ENCODE data around the gene TRERF1. TPM values are rescaled to one million over a fixed set of nuclear protein-coding genes. Genes with fewer than 3 reads are reported as not detected.

Gene TRERF1
- total RNA-seq, 4 donors from 2014 or later: 6.9 to 12.1 (median 8.8) TPM

DNA sequence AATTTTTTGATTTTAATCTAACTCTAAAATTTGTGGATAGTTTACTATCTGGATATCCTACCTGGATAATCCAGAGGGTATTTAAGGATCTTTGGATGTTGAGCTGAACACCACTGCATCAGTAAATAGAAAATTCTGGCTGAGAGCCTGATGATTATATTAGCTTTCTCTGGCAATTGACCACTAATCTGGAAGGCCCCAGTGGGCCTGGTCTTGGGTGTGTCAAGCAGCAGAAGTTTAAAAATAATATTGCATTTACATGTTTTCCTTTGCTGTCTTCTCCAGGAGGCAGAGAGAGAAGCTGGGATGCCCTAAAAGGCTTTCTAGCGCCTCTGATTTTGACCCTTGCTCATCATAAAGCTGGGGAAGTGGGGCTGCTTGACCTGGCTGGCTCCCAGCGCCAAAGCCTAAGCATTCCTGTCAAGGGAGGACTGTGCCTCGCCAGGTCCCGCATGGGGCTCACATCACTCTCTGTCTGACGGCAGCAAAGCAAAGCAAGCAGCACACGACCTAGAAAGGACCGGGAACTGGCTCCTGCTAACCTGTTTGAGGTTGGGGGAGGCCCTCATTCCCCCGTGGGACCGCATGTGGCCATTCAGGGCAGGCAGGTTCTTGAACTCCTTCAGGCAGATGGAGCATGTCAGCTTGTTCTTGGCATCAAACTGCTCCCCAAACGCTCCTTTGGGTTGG is 187.4 kb downstream of the TRERF1 start:
- no peak overlapping the region for H3K4me3 ChIP-seq (ENCODE audit: low read depth, poor library complexity, severe bottlenecking)
- 50 to 57% methylated on average over 10 of the region's 10 CpGs for WGBS, 2 donors
- DNase-seq (ENCODE audit: low spot score in 2 of 2): peak in 1 of 2 donors; percentile 67
- TF ChIP-seq POLR2A (IDR thresholded peaks at IDR 0.05): no peak
- TF ChIP-seq, protein P1, sequence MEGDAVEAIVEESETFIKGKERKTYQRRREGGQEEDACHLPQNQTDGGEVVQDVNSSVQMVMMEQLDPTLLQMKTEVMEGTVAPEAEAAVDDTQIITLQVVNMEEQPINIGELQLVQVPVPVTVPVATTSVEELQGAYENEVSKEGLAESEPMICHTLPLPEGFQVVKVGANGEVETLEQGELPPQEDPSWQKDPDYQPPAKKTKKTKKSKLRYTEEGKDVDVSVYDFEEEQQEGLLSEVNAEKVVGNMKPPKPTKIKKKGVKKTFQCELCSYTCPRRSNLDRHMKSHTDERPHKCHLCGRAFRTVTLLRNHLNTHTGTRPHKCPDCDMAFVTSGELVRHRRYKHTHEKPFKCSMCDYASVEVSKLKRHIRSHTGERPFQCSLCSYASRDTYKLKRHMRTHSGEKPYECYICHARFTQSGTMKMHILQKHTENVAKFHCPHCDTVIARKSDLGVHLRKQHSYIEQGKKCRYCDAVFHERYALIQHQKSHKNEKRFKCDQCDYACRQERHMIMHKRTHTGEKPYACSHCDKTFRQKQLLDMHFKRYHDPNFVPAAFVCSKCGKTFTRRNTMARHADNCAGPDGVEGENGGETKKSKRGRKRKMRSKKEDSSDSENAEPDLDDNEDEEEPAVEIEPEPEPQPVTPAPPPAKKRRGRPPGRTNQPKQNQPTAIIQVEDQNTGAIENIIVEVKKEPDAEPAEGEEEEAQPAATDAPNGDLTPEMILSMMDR (IDR thresholded peaks at IDR 0.05): no peak
- intact Hi-C loops (cut with DNase I; ENCODE audit: low total_unique reads): loop anchor here (10.0 kb wide), 1 partner anchor 250 kb away; no protein-coding TSS in a partner anchor

DNA sequence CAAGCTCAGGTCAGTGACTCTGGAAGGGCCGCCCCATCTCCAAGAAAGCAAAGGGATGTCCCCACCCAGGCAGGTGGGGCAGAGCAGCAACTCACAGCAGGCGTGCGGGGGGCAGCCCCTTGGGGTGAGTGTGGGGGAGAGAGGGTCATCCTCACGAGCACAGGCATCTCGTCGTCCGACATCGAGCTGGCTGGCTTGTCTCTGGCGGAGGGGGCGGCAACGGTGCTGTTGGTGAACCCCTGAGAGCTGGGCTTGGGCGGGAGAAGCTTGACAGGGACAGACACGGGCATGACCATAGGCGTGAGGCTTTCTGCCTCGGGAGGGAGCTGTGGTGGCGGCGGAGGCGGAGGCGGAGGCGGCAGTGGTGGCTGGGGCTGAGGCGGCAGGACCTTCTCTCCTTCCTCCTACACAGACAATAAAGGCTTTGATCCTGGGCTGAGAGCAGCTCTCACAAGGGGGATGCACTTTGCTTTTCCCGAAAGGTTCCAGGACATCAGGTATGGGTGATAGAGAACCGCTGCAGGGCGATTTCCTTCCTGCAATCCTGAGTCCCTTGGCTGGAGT is 188.5 kb downstream of the TRERF1 start:
- TF ChIP-seq POLR2A (IDR thresholded peaks at IDR 0.05): no peak
- TF ChIP-seq, protein P1 (IDR thresholded peaks at IDR 0.05): no peak
- WGBS, 2 donors: 86 to 88% methylated on average over 22 to 24 of the region's 24 CpGs
- intact Hi-C loops (cut with DNase I; ENCODE audit: low total_unique reads): loop anchor here (10.0 kb wide), 1 partner anchor 252 kb away; no protein-coding TSS in a partner anchor
- no peak overlapping the region for H3K4me3 ChIP-seq (ENCODE audit: low read depth, poor library complexity, severe bottlenecking)
- DNase-seq (ENCODE audit: low spot score in 2 of 2): peak in 1 of 2 donors; percentile 70

DNA sequence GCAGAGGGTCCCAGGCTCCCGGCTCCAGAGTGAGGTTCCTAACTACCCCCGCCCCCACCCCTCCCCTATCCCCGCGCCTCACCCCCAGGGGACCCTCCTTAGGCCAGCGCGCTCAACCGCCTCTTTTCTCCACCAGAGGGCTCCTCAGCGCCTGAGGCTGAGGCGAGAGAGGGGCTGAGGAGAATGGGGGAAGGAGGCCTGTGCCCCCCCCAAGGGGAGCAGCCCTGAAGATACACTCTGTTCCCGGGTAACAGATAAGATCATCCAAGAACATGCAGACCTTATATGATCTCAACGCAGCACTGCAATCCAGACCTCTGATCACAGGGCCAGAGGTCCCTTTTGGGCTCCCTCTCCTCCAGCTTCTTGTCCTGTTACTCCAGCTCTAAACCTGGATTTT is 190.8 kb downstream of the TRERF1 start:
- WGBS, 2 donors: 50 to 58% methylated on average over 11 of the region's 11 CpGs
- intact Hi-C loops (cut with DNase I; ENCODE audit: low total_unique reads): loop anchor here (10.0 kb wide), 1 partner anchor 254 kb away; no protein-coding TSS in a partner anchor
- DNase-seq (ENCODE audit: low spot score in 2 of 2): peak in 1 of 2 donors; percentile 82
- H3K4me3 ChIP-seq (ENCODE audit: low read depth, poor library complexity, severe bottlenecking): no peak overlapping the region
- TF ChIP-seq, protein P1 (IDR thresholded peaks at IDR 0.05): no peak
- TF ChIP-seq POLR2A (IDR thresholded peaks at IDR 0.05): no peak

DNA sequence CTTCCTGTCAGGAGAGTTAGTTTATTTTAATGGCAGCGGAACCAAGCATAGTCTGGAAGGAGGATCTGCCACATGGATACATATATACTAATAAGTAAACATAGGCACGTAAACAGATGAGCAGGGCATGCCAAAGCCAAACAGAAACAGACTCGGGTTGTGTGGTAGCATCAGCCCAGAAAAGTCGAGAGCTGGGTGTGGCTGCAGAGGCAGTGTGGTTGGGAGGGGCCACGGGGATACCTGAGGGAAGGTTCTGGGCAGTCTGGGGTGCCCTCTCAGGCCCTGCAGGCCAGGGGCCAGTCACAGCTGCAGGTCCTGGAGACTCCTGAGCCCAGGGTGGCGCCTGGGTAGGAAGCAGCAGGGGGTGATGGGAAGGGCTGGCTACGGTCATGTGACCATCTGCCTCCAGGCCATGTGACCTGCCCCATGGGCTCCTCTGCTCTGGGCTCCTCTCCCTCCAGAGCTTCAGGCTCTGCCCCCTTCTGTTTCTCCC is 191.3 kb downstream of the TRERF1 start:
- 57 to 64% methylated on average over 7 of the region's 7 CpGs for WGBS, 2 donors
- H3K4me3 ChIP-seq (ENCODE audit: low read depth, poor library complexity, severe bottlenecking): no peak overlapping the region
- no peak for TF ChIP-seq POLR2A (IDR thresholded peaks at IDR 0.05)
- TF ChIP-seq, protein P1 (IDR thresholded peaks at IDR 0.05): no peak
- peak in 1 of 2 donors; percentile 80 for DNase-seq (ENCODE audit: low spot score in 2 of 2)
- intact Hi-C loops (cut with DNase I; ENCODE audit: low total_unique reads): loop anchor here (10.0 kb wide), 1 partner anchor 254 kb away; no protein-coding TSS in a partner anchor

DNA sequence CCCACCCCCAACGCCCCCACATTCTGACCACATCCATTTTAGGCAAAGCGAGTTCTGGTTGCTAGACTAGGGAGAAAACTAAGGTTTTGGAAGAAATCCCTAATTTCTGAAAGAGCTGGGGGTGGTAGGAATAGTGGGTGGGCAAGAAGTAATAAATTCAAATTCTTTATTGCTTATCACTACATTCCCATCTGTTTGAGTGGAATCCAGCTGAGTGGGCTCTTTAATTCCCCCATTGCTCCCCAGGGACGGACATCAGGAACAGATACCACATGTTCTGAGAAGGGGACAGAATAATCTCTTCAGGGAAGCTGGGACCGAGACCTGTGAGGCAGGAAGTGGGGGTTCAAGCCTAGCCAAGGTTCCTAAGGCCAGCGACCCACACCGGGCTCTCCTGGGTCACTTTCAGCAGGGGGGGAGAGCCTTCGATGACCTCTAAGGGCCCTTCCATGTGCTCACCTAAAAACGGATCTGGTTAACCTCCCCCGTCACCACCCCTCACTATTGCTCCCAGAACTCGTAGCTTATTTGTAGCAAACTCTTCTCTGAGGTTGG is 191.8 kb downstream of the TRERF1 start:
- intact Hi-C loops (cut with DNase I; ENCODE audit: low total_unique reads): loop anchor here (10.0 kb wide), 1 partner anchor 255 kb away; no protein-coding TSS in a partner anchor
- whole genome bisulfite sequencing, 2 donors: 67 to 79% methylated on average over 10 of the region's 10 CpGs
- DNase-seq (ENCODE audit: low spot score in 2 of 2): no peak
- no peak overlapping the region for H3K4me3 ChIP-seq (ENCODE audit: low read depth, poor library complexity, severe bottlenecking)
- no peak for TF ChIP-seq POLR2A (IDR thresholded peaks at IDR 0.05)
- TF ChIP-seq, protein P1 (IDR thresholded peaks at IDR 0.05): no peak

Data from lower leg skin (tissue), 4 donors.